GM12878 (cell line): ENCODE measurements around the gene UBL4B.

Experiments used
- KAT2A ChIP-seq: conservative IDR thresholded peaks from 2 replicates; pipeline ENCODE4 v1.6.1; 2011; ENCODE audit warnings: low read depth, low read length; ENCODE audit not compliant: control insufficient read depth
- NFXL1 ChIP-seq: fragments of 450-650 bp; IDR thresholded peaks from 2 replicates; pipeline ENCODE4 v1.6.1; 2017; ENCODE audit warnings: antibody characterized with exemption, mild to moderate bottlenecking, borderline replicate concordance
- POLR2A ChIP-seq: IDR thresholded peaks from 2 replicates; pipeline ENCODE4 v1.6.1; 2011; ENCODE audit warnings: low read depth, mild to moderate bottlenecking, low read length
- POLR2AphosphoS2 ChIP-seq: IDR thresholded peaks from 2 replicates; pipeline ENCODE4 v1.6.1; 2011; ENCODE audit warnings: low read depth, mild to moderate bottlenecking, low read length, improper control_type of control experiment, moderate library complexity
- TF ChIP-seq, protein P1 (sequence below), 3 experiments: IDR thresholded peaks in 2 of 3; conservative IDR thresholded peaks in 1 of 3; 2 replicates each; pipeline ENCODE4 v1.5.1; 2011; ENCODE audit warnings: low read depth in 3 of 3, low read length in 3 of 3, mild to moderate bottlenecking in 3 of 3, control low read depth in 2 of 3, moderate library complexity in 2 of 3, inconsistent platforms in 1 of 3, mixed read lengths in 1 of 3; ENCODE audit not compliant: control insufficient read depth in 2 of 3, insufficient read depth in 1 of 3; ENCODE audit errors: extremely low read depth in 1 of 3
- TF ChIP-seq, protein P2 (sequence below): IDR thresholded peaks from 2 replicates; pipeline ENCODE4 v1.6.1; 2011; ENCODE audit warnings: low read depth, low read length, improper control_type of control experiment, borderline replicate concordance
- TF ChIP-seq, protein P3 (sequence below): fragments of 450-650 bp; IDR thresholded peaks from 2 replicates; pipeline ENCODE4 v1.6.1; 2018; ENCODE audit warnings: borderline replicate concordance, mild to moderate bottlenecking; ENCODE audit not compliant: partially characterized antibody

DNA sequence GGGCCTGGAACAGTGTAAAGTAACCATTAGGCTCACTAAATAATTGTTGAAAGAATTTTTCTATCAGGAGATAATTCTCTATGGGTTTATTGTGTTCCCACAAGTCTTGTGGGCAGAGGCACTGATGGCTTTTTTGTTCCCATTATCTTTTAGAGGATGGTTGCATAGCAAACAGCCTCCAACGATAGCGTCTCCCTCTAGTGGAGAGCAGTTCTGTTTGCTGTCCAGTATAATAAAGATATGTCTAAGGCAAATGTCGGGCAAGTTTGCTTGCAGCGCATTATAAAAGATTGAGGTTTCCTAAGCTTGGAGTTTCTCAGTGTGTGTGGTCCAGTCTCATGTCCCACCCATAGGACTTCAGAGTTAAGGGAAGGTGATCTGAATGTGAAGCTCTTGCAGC is 36.7 kb downstream of the UBL4B start:
- TF ChIP-seq, protein P1, sequence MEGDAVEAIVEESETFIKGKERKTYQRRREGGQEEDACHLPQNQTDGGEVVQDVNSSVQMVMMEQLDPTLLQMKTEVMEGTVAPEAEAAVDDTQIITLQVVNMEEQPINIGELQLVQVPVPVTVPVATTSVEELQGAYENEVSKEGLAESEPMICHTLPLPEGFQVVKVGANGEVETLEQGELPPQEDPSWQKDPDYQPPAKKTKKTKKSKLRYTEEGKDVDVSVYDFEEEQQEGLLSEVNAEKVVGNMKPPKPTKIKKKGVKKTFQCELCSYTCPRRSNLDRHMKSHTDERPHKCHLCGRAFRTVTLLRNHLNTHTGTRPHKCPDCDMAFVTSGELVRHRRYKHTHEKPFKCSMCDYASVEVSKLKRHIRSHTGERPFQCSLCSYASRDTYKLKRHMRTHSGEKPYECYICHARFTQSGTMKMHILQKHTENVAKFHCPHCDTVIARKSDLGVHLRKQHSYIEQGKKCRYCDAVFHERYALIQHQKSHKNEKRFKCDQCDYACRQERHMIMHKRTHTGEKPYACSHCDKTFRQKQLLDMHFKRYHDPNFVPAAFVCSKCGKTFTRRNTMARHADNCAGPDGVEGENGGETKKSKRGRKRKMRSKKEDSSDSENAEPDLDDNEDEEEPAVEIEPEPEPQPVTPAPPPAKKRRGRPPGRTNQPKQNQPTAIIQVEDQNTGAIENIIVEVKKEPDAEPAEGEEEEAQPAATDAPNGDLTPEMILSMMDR (IDR thresholded peaks at IDR 0.05 in 2 of 3, conservative IDR thresholded peaks at IDR 0.05 in 1 of 3; ENCODE audit: control insufficient read depth in 2 of 3, extremely low read depth in 1 of 3, insufficient read depth in 1 of 3, low read depth in 3 of 3, low read length in 3 of 3): peak; percentile 14 to 34 (median 29); a peak in 3 of 6 replicates
- no peak for TF ChIP-seq POLR2AphosphoS2
- TF ChIP-seq, protein P2, sequence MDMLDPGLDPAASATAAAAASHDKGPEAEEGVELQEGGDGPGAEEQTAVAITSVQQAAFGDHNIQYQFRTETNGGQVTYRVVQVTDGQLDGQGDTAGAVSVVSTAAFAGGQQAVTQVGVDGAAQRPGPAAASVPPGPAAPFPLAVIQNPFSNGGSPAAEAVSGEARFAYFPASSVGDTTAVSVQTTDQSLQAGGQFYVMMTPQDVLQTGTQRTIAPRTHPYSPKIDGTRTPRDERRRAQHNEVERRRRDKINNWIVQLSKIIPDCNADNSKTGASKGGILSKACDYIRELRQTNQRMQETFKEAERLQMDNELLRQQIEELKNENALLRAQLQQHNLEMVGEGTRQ: no peak
- no peak for TF ChIP-seq POLR2A
- TF ChIP-seq KAT2A: no peak
- no peak for TF ChIP-seq NFXL1
- TF ChIP-seq, protein P3, sequence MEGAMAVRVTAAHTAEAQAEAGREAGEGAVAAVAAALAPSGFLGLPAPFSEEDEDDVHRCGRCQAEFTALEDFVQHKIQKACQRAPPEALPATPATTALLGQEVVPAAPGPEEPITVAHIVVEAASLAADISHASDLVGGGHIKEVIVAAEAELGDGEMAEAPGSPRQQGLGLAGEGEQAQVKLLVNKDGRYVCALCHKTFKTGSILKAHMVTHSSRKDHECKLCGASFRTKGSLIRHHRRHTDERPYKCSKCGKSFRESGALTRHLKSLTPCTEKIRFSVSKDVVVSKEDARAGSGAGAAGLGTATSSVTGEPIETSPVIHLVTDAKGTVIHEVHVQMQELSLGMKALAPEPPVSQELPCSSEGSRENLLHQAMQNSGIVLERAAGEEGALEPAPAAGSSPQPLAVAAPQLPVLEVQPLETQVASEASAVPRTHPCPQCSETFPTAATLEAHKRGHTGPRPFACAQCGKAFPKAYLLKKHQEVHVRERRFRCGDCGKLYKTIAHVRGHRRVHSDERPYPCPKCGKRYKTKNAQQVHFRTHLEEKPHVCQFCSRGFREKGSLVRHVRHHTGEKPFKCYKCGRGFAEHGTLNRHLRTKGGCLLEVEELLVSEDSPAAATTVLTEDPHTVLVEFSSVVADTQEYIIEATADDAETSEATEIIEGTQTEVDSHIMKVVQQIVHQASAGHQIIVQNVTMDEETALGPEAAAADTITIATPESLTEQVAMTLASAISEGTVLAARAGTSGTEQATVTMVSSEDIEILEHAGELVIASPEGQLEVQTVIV: no peak
